Astrocyte (in vitro differentiated cells and primary cell): Measurements from ENCODE around the gene CTXND2. TPM values are rescaled to one million over a fixed set of nuclear protein-coding genes. Genes with fewer than 3 reads are reported as not detected.
A peak's percentile ranks its signal among the peaks of the same experiment; 100 is the strongest.
"Not testable (repeated sequence)": the region's sequence is repeated elsewhere in the genome, so short reads cannot be mapped to it uniquely, and the experiment has no call there.

Experiments
- DNase-seq: peaks from one replicate; pipeline ENCODE4 v3.0.0-alpha.2; 2010; ENCODE audit warnings: low read depth
- FAIRE-seq: peaks from 2 replicates; lab custom pipeline; 2011; peaks lifted over from hg19 to GRCh38; lab: Jason Lieb, UNC
- H2AFZ ChIP-seq: 2 replicates; pipeline ENCODE4 v1.6.0; 2012; ENCODE audit warnings: low read depth, low read length, inconsistent platforms
- H3K27ac ChIP-seq: 2 replicates; pipeline ENCODE4 v1.5.1; 2011; ENCODE audit warnings: low read depth, low read length, inconsistent platforms
- H3K27me3 ChIP-seq: 2 replicates; pipeline ENCODE4 v1.6.0; 2011; ENCODE audit warnings: low read length, inconsistent platforms; ENCODE audit not compliant: insufficient read depth
- H3K36me3 ChIP-seq: 2 replicates; pipeline ENCODE4 v1.5.1; 2011; ENCODE audit warnings: low read length, inconsistent platforms; ENCODE audit not compliant: insufficient read depth
- H3K4me1 ChIP-seq: 2 replicates; pipeline ENCODE4 v1.5.1; 2011; ENCODE audit warnings: low read length, inconsistent platforms; ENCODE audit not compliant: insufficient read depth
- H3K4me2 ChIP-seq: 2 replicates; pipeline ENCODE4 v1.6.0; 2012; ENCODE audit warnings: low read length, inconsistent platforms
- H3K4me3 ChIP-seq: 2 replicates; pipeline ENCODE4 v1.5.1; 2011; ENCODE audit warnings: low read depth, mild to moderate bottlenecking, low read length, inconsistent platforms; ENCODE audit not compliant: insufficient read depth
- H3K79me2 ChIP-seq: 2 replicates; pipeline ENCODE4 v1.6.0; 2012; ENCODE audit warnings: mild to moderate bottlenecking, low read length, inconsistent platforms; ENCODE audit not compliant: insufficient read depth
- H3K9ac ChIP-seq: 2 replicates; pipeline ENCODE4 v1.6.0; 2012; ENCODE audit warnings: mild to moderate bottlenecking, low read length, inconsistent platforms
- H3K9me3 ChIP-seq: 2 replicates; pipeline ENCODE4 v1.5.1; 2012; ENCODE audit warnings: low read depth, mild to moderate bottlenecking, low read length, inconsistent platforms; ENCODE audit not compliant: insufficient read depth
- H4K20me1 ChIP-seq: 2 replicates; pipeline ENCODE4 v1.6.0; 2012; ENCODE audit warnings: low read length, inconsistent platforms; ENCODE audit not compliant: insufficient read depth
- H3K27ac Mint-ChIP-seq: one replicate; pipeline ENCODE4 v1.8.0; 2021; ENCODE audit warnings: mild to moderate bottlenecking, mixed read lengths; ENCODE audit not compliant: unreplicated experiment
- H3K27me3 Mint-ChIP-seq: one replicate; pipeline ENCODE4 v1.8.0; 2021; ENCODE audit warnings: low read depth, mixed read lengths; ENCODE audit not compliant: unreplicated experiment
- H3K36me3 Mint-ChIP-seq: one replicate; pipeline ENCODE4 v1.8.0; 2021; ENCODE audit warnings: low read depth, mixed read lengths; ENCODE audit not compliant: unreplicated experiment
- H3K4me1 Mint-ChIP-seq: one replicate; pipeline ENCODE4 v1.8.0; 2021; ENCODE audit warnings: low read depth, mixed read lengths; ENCODE audit not compliant: unreplicated experiment
- H3K4me3 Mint-ChIP-seq: one replicate; pipeline ENCODE4 v1.8.0; 2021; ENCODE audit warnings: mild to moderate bottlenecking, moderate library complexity, mixed read lengths; ENCODE audit not compliant: unreplicated experiment
- H3K9me3 Mint-ChIP-seq: one replicate; pipeline ENCODE4 v1.8.0; 2021; ENCODE audit warnings: mild to moderate bottlenecking, mixed read lengths; ENCODE audit not compliant: unreplicated experiment
- CTCF ChIP-seq: IDR thresholded peaks from 2 replicates; pipeline ENCODE4 v1.5.1; 2011; ENCODE audit warnings: low read depth, mild to moderate bottlenecking, inconsistent platforms, low read length, moderate library complexity; ENCODE audit not compliant: insufficient read depth
- EZH2 ChIP-seq: IDR thresholded peaks from 2 replicates; pipeline ENCODE4 v1.6.1; 2012; ENCODE audit warnings: mild to moderate bottlenecking, low read length, inconsistent platforms; ENCODE audit not compliant: insufficient read depth
- total RNA-seq: library from RNA; stranded (reverse); gene quantifications from 2 replicates; pipeline ENCODE4 v1.2.1, GENCODE V29; 2021

The CTXND2 gene
- total RNA-seq, 1 donor from 2014 or later = not detected

GRCh38 chr1:150881331-150882070 is 5.4 kb upstream of the CTXND2 start:
- peak overlapping the region; percentile 32 for H3K27ac ChIP-seq

GRCh38 chr1:150883121-150883520 is 3.8 kb upstream of the CTXND2 start:
- H3K36me3 Mint-ChIP-seq, H3K9ac ChIP-seq, H3K27me3 ChIP-seq, H3K9me3 Mint-ChIP-seq, H4K20me1 ChIP-seq, H3K9me3 ChIP-seq, H3K4me1 ChIP-seq, H3K4me3 ChIP-seq, H3K36me3 ChIP-seq, H3K4me2 ChIP-seq, H3K27me3 Mint-ChIP-seq, FAIRE-seq, DNase-seq, H3K4me3 Mint-ChIP-seq, H3K27ac Mint-ChIP-seq, H3K27ac ChIP-seq, H3K79me2 ChIP-seq, H2AFZ ChIP-seq: not testable (repeated sequence)
- H3K4me1 Mint-ChIP-seq = peaks cover 10% of the 10 kb centered on the region

More at GRCh38 chr1:150881331-150882070, 5.4 kb upstream of the CTXND2 start:
- Histone ChIP-seq H2AFZ (no peak overlapping the region), H4K20me1 (no peaks in the 10 kb centered on the region), H3K79me2 (no peaks in the 10 kb centered on the region), H3K4me3 (no peak overlapping the region), H3K4me1 (peaks cover 7% of the 10 kb centered on the region), H3K4me2 (peak overlapping the region; percentile 36), H3K27me3 (no peaks in the 10 kb centered on the region), H3K9me3 (no peaks in the 10 kb centered on the region), H3K9ac (peak overlapping the region; percentile 1), H3K36me3 (no peaks in the 10 kb centered on the region)
- DNase-seq (peak; percentile 90), FAIRE-seq (no peak)
- Mint-ChIP-seq H3K27me3 (no peaks in the 10 kb centered on the region), H3K36me3 (no peaks in the 10 kb centered on the region), H3K27ac (no peak overlapping the region), H3K4me1 (peaks cover 6% of the 10 kb centered on the region), H3K9me3 (no peaks in the 10 kb centered on the region), H3K4me3 (no peak overlapping the region)
- TF ChIP-seq EZH2 (no peak), CTCF (no peak)

GRCh38 chr1:150888727-150889126 is 1.8 kb downstream of the CTXND2 start:
- Mint-ChIP-seq H3K27me3 (peaks cover 4% of the 10 kb centered on the region), H3K27ac (no peak overlapping the region), H3K36me3 (no peaks in the 10 kb centered on the region), H3K4me3 (no peak overlapping the region), H3K4me1 (peaks cover 4% of the 10 kb centered on the region), H3K9me3 (no peaks in the 10 kb centered on the region)
- H3K36me3 ChIP-seq = no peaks in the 10 kb centered on the region
- H3K4me2 ChIP-seq = no peak overlapping the region
- H3K4me3 ChIP-seq = no peak overlapping the region
- no peaks in the 10 kb centered on the region for H3K79me2 ChIP-seq
- DNase-seq (no peak), FAIRE-seq (no peak)
- no peaks in the 10 kb centered on the region for H3K9me3 ChIP-seq
- H3K4me1 ChIP-seq = no peaks in the 10 kb centered on the region
- H2AFZ ChIP-seq = no peak overlapping the region
- H3K9ac ChIP-seq = no peak overlapping the region
- no peaks in the 10 kb centered on the region for H4K20me1 ChIP-seq
- peaks cover 5% of the 10 kb centered on the region for H3K27me3 ChIP-seq
- TF ChIP-seq CTCF (no peak), EZH2 (no peak)
- no peak overlapping the region for H3K27ac ChIP-seq
